Urinary bladder (tissue), 4 donors: ENCODE measurements around the gene HOXB4. TPM values are rescaled to one million over a fixed set of nuclear protein-coding genes. Genes with fewer than 3 reads are reported as not detected.
A peak's percentile ranks its signal among the peaks of the same experiment; 100 is the strongest.

Experiments used
- DNase-seq: peaks from one replicate; pipeline ENCODE4 v3.0.0-alpha.2; 2015; ENCODE audit errors: extremely low spot score
- H3K27ac ChIP-seq: one replicate; pipeline ENCODE4 v1.5.1; 2013; ENCODE audit warnings: low read depth, mild to moderate bottlenecking, moderate library complexity
- H3K36me3 ChIP-seq: one replicate; pipeline ENCODE4 v1.6.1; 2013; ENCODE audit warnings: mild to moderate bottlenecking, moderate library complexity; ENCODE audit not compliant: insufficient read depth
- H3K4me1 ChIP-seq: one replicate; pipeline ENCODE4 v1.6.1; 2013; ENCODE audit warnings: mild to moderate bottlenecking, moderate library complexity; ENCODE audit not compliant: insufficient read depth
- H3K4me3 ChIP-seq: one replicate; pipeline ENCODE4 v1.5.1; 2013; ENCODE audit warnings: low read depth, low read length
- WGBS: extraction: QIAGEN DNeasy Blood & Tissue Kit; methylation state at CpG from one replicate; pipeline ENCODE4 v1.1.7; 2013; 5-methylcytosine and 5-hydroxymethylcytosine counted together
- polyA plus RNA-seq: library from polyadenylated mRNA; stranded (reverse); fragments of 200-250 nt; gene quantifications from one replicate; pipeline ENCODE4 v1.2.3, GENCODE V29; 2013
- total RNA-seq: library from RNA; depleted of rRNA; stranded (reverse); fragments of >200 nt; gene quantifications from one replicate; pipeline ENCODE4 v1.2.3, GENCODE V29; 2014
- donor health status: healthy with polysubstance abuse.
- donor health status: healthy.

The HOXB4 gene
- total and polyA plus RNA-seq, 2 donors = 2.0 to 2.1 TPM

DNA sequence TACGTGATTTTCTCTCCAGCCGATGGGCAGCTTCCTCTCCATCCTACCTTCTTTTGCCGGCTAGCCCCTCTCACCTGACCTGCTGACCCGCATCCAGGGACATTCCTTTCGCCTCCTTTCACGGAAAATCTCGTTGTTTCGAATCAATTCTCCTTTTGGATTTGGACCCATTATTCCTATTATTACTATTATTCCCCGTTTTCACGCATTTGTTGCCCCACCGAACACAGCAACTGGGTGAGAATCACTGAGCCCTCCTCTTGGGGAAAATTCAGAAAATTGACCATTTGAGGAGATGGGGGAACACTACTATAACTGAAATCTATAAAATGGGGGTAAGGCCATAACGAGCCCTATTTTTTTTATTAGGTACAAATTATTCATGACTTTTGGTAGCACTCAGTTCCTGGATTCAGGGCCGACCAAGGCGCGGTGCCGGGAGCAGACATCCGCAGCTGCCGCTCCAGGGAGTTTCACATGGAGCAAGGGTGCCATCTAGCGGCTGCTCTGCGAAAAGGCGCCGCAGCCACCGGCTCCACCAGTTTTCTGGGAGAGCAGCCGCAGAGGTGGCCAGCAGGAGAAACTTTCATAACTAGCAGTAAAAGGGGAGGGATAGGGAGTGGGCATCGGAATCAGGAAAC is 40.2 kb upstream of the HOXB4 start:
- no peaks in the 10 kb centered on the region for H3K36me3 ChIP-seq
- no peak overlapping the region for H3K4me3 ChIP-seq
- H3K4me1 ChIP-seq = no peaks in the 10 kb centered on the region
- no peak for DNase-seq
- no peak overlapping the region for H3K27ac ChIP-seq
- WGBS = 5% methylated on average over 25 of the region's 25 CpGs

GRCh38 chr17:48617471-48618255 is 39.5 kb upstream of the HOXB4 start:
- 12% methylated on average over 43 of the region's 43 CpGs for WGBS
- Histone ChIP-seq H3K36me3 (no peaks in the 10 kb centered on the region), H3K27ac (no peak overlapping the region), H3K4me1 (no peaks in the 10 kb centered on the region), H3K4me3 (no peak overlapping the region)
- DNase-seq = no peak

GRCh38 chr17:48616717-48617470 is 38.7 kb upstream of the HOXB4 start:
- H3K4me1 ChIP-seq = no peaks in the 10 kb centered on the region
- no peak for DNase-seq
- no peak overlapping the region for H3K27ac ChIP-seq
- no peak overlapping the region for H3K4me3 ChIP-seq
- no peaks in the 10 kb centered on the region for H3K36me3 ChIP-seq
- WGBS = 23% methylated on average over 15 of the region's 15 CpGs

- WGBS = 22% methylated on average over 17 of the region's 17 CpGs
- H3K4me1 ChIP-seq = no peaks in the 10 kb centered on the region
- no peak overlapping the region for H3K4me3 ChIP-seq
- H3K27ac ChIP-seq = no peak overlapping the region
- H3K36me3 ChIP-seq = no peaks in the 10 kb centered on the region
- DNase-seq = no peak
Measured at GRCh38 chr17:48615963-48616716, 38.0 kb upstream of the HOXB4 start.

DNA sequence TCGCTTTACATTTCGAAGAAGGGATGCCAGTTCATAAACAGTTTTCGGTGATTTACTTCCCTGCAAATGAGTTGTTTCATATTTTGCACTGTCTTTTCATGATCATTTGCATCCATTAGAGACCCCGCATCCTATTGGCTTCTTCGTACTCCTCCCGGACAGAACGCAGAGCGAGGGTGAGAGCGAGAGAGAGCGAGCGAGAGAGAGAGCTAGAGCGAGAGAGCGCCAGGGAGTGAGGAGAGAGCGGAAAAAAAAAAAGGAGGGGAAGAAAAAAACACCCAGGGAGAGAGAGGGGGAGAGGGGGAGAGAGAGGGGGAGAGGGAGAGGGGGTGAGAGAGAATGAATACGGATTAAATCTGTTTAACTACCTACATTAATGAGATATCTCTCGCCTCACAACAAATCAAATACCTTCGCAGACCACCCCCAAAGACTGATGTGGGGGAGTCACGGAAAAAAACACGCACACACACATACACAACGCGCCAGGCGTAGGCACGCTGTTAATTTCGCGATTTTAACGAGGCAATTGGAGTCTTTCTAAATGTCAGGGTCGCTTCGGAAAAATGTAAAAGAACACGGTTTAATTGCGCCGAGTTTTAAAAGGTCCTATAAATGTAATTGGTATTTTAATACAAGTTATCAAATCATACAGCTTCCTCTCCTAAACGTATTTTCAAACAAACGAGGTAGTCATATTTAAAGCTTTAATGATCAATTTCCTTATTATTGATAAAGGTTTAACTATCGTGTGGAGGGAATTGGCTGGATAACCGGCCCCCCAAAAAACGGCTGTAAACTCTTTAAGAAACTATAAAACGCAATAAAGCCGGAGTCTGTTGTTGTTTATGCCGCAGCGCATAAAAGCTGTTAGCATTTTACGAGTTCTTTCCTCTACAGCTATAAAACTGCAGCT is 37.2 kb upstream of the HOXB4 start, which contains the start of gene HOXB8:
TSS of gene HOXB8 (minus strand) at position 246 of the 916 bp plus-strand sequence. CDS start 588 bp downstream, outside the sequence.
- no peaks in the 10 kb centered on the region for H3K4me1 ChIP-seq
- H3K36me3 ChIP-seq = no peaks in the 10 kb centered on the region
- DNase-seq = no peak
- no peak within 1 kb of the TSS for H3K27ac ChIP-seq
- H3K4me3 ChIP-seq = peak within 1 kb of the TSS; percentile 15
- WGBS = 15% methylated on average over 41 of the region's 41 CpGs

GRCh38 chr17:48613862-48614694 is 35.9 kb upstream of the HOXB4 start:
- H3K4me1 ChIP-seq = no peaks in the 10 kb centered on the region
- no peak for DNase-seq
- H3K4me3 ChIP-seq = peak overlapping the region; percentile 15
- H3K27ac ChIP-seq = no peak overlapping the region
- WGBS = 3% methylated on average over 55 of the region's 55 CpGs
- H3K36me3 ChIP-seq = no peaks in the 10 kb centered on the region

DNA sequence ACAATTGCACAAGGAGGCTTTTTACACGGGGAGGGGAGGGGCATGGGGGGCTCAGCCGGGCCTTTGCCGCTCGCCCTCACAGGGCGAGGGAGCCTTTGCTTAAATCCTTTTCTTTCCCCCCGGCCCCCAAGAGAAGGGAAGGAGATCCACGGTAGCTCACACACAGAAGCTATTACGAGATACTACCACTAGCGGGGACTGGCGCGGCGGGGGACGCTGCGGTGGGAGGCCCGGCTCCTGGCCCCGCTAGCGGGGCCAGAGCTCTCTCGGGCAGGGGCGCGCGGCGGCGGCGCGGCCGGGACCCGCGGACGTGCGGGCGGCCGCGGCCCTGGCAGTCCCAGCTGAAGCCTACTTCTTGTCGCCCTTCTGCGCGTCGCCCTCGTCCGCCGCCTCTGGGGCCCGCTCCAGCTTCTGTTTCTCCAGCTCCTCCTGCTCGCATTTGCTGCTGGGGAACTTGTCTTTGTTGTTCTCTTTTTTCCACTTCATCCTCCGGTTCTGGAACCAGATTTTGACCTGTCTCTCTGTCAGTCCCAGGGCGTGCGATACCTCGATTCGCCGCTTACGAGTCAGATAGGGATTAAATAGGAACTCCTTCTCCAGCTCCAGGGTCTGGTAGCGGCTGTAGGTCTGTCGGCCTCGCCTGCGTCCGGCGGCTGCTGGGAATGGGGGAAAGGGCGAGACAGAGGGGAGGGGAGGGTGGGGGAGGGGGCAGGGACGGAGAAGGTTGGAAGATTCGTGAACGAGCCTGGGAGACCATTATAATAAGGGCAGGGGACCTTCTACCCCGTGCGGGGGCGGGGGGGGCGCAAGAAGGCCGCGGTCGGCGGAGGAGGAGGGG is 34.9 kb upstream of the HOXB4 start:
- H3K27ac ChIP-seq = no peak overlapping the region
- H3K4me1 ChIP-seq = no peaks in the 10 kb centered on the region

DNA sequence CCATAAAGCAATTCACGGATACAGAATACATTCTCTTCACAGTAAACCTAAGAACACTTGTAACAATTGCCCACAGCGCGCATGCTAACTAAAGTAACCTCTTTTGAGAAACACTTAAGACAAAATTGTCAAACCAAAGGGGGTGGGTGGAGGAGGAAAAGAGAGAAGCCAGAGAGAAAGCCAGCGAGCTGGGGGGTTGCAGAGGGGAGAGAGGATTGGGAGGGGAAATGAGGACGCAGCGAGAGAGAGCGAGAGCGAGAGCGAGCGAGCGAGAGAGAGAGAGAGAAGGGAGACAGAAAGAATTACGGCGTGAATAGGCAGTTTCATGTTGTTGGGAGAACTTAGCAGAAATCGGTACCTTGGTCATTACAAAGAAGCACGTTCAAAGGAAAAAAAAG is 34.3 kb upstream of the HOXB4 start:
- H3K27ac ChIP-seq = no peak overlapping the region
- no peak for DNase-seq
- H3K4me3 ChIP-seq = peak overlapping the region; percentile 45
- H3K36me3 ChIP-seq = no peaks in the 10 kb centered on the region
- 2% methylated on average over 15 of the region's 15 CpGs for WGBS
- H3K4me1 ChIP-seq = no peaks in the 10 kb centered on the region

More for the DNA sequence above, 34.9 kb upstream of the HOXB4 start:
- DNase-seq = no peak
- H3K36me3 ChIP-seq = no peaks in the 10 kb centered on the region
- WGBS = 1% methylated on average over 67 of the region's 67 CpGs
- peak overlapping the region; percentile 45 for H3K4me3 ChIP-seq

- Histone ChIP-seq H3K27ac (peak overlapping the region; percentile 31), H3K4me3 (peak overlapping the region; percentile 45), H3K4me1 (no peaks in the 10 kb centered on the region), H3K36me3 (no peaks in the 10 kb centered on the region)
- no peak for DNase-seq
- WGBS = 4% methylated on average over 36 of the region's 36 CpGs
Measured at GRCh38 chr17:48611681-48612455, 33.7 kb upstream of the HOXB4 start.

DNA sequence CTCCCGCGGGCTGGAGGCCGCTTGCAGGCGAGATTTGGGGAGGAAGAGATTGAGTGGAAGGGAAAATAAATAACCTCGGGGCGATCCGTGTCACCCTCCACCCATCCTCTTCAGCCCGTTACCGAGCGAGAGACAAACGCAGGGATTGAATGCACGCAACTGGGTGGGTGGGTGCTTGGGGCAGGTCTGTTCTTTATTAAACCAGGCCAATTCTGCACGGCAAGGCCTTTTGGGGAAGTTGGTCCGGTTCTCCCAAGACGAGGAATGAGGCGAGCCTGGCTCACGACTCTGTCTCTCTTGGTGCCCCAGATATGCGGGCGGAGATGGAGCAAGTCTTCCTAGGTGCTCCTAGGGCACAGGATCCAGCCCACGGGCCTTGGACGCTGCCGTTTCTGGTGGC is 33.1 kb upstream of the HOXB4 start:
- WGBS = 3% methylated on average over 22 of the region's 22 CpGs
- H3K27ac ChIP-seq = peak overlapping the region; percentile 28
- peak overlapping the region; percentile 45 for H3K4me3 ChIP-seq
- no peaks in the 10 kb centered on the region for H3K4me1 ChIP-seq
- DNase-seq = no peak
- no peaks in the 10 kb centered on the region for H3K36me3 ChIP-seq
